Epidermal melanocyte (primary cell): ENCODE data around the gene DTWD2.

ENCODE experiments used
- DNase-seq: peaks from one replicate; pipeline ENCODE4 v3.0.0; 2011; ENCODE audit warnings: low spot score; ENCODE audit not compliant: insufficient read length

The DTWD2 gene

GRCh38 chr5:118788351-118788750 lies 200.0 kb downstream of the DTWD2 start:
- no peak for DNase-seq
